GM13977 (cell line): ENCODE measurements around the gene CSMD2.
"Not testable (repeated sequence)": the region's sequence is repeated elsewhere in the genome, so short reads cannot be mapped to it uniquely, and the experiment has no call there.

Experiments
- DNase-seq: peaks from one replicate; pipeline ENCODE4 v3.0.0; 2012; ENCODE audit warnings: low spot score
- CTCF ChIP-seq: IDR thresholded peaks from 2 replicates; pipeline ENCODE4 v1.5.1; 2012; ENCODE audit warnings: mild to moderate bottlenecking, control low read depth; ENCODE audit not compliant: insufficient read depth; ENCODE audit errors: extremely low read depth, missing control alignments
- in situ Hi-C: fragments of 300-500 bp; cut with MboI; formaldehyde crosslinking; loops from one replicate; pipeline ENCODE4 v1.12.0; 2022; ENCODE audit warnings: low sequenced_read_pairs, low pct_unique_long_range_greater_than_20kb, mixed read lengths, inconsistent platforms; ENCODE audit not compliant: unreplicated experiment

The CSMD2 gene

GRCh38 chr1:34029515-34029914, 135.5 kb downstream of the CSMD2 start:
- TF ChIP-seq CTCF, result no peak
- in situ Hi-C loops, result no loop called here
- DNase-seq, result no peak

- DNase-seq, result no peak
- no peak for TF ChIP-seq CTCF
- in situ Hi-C loops, result no loop called here
Measured at GRCh38 chr1:34028381-34029055, 136.5 kb downstream of the CSMD2 start.

- no peak for DNase-seq
- no peak for TF ChIP-seq CTCF
- in situ Hi-C loops, result no loop called here
Measured at GRCh38 chr1:34025675-34026074, 139.4 kb downstream of the CSMD2 start.

GRCh38 chr1:34024485-34024884, 140.5 kb downstream of the CSMD2 start:
- in situ Hi-C loops, result no loop called here
- TF ChIP-seq CTCF, result no peak
- no peak for DNase-seq

- DNase-seq, result no peak
- no peak for TF ChIP-seq CTCF
- in situ Hi-C loops, result no loop called here
Measured at GRCh38 chr1:34019741-34020552, 145.1 kb downstream of the CSMD2 start.

GRCh38 chr1:34018285-34018684, 146.7 kb downstream of the CSMD2 start:
- DNase-seq, result no peak
- in situ Hi-C loops, result no loop called here
- no peak for TF ChIP-seq CTCF

- DNase-seq, in situ Hi-C loops: not testable (repeated sequence)
Measured at GRCh38 chr1:34016281-34016680, 148.7 kb downstream of the CSMD2 start.
